HG03196 (cell line): Measurements from ENCODE around the gene CPE.
"Not testable (repeated sequence)": the region's sequence is repeated elsewhere in the genome, so short reads cannot be mapped to it uniquely, and the experiment has no call there.

Source experiments
- ATAC-seq: cut with Tn5 transposase; IDR thresholded peaks from one replicate; pipeline ENCODE4 v1.9.1; 2021; ENCODE audit not compliant: unreplicated experiment

CPE gene

DNA sequence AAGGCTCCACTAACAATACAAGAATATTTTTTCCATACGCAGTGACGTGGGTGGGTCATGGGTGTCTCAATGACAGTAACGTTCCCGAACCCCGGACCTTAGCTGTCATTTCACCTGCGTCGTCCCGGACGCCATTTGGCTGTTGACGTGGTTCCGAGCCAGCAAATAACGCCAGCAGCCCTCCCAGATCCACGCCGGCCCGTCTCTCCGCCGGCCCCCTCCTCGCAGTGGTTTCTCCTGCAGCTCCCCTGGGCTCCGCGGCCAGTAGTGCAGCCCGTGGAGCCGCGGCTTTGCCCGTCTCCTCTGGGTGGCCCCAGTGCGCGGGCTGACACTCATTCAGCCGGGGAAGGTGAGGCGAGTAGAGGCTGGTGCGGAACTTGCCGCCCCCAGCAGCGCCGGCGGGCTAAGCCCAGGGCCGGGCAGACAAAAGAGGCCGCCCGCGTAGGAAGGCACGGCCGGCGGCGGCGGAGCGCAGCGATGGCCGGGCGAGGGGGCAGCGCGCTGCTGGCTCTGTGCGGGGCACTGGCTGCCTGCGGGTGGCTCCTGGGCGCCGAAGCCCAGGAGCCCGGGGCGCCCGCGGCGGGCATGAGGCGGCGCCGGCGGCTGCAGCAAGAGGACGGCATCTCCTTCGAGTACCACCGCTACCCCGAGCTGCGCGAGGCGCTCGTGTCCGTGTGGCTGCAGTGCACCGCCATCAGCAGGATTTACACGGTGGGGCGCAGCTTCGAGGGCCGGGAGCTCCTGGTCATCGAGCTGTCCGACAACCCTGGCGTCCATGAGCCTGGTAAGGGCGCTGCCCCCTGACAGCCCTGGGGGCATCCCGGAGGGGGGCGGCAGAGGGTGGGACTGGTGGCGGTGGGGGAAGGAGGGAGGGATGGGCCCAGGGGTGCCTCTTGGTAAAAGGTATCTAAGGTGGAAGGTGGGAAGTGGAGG, at the start of gene CPE:
Gene CPE, plus strand, starts transcription at position 264 of the 933 bp plus-strand sequence. Its CDS starts 214 bp downstream, at position 478.
- peak; percentile 94 for ATAC-seq

DNA sequence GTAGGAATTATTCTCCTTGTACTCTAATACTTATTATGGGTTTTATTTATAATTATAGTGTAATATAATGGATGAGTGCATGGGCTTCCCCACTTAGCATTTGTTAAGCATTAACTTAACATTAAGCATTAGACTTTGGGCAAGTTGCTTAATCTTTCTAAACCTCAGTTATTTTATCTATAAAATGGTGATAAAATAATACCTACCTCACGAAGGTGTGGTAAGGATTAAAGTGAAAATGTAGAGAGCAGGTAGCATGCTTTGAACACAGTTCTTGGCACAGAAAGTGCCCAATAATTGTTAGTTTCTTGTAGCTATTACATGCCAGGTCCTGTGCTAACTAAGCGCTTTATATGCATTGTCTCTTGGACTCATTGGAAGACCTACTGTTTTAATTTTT, 48.7 kb upstream of the CPE start:
- ATAC-seq, result no peak

DNA sequence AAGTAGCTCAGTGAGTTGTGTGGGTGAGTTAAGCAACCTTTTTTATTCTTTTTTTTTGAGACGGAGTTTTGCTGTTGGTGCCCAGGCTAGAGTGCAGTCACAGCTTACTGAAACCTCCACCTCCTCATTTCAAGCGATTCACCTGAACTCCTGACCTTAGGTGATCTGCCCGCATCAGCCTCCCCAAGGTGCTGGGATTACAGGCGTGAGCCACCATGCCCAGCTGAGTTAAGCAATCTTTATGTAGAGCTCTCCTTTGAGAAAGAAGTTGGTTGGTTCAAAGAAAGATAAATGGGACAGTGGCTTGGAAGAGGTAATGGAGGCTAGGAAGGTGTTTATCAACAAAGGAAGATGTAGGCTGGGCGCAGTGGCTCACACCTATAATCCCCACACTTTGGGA, 48.1 kb upstream of the CPE start:
- ATAC-seq, result no peak

DNA sequence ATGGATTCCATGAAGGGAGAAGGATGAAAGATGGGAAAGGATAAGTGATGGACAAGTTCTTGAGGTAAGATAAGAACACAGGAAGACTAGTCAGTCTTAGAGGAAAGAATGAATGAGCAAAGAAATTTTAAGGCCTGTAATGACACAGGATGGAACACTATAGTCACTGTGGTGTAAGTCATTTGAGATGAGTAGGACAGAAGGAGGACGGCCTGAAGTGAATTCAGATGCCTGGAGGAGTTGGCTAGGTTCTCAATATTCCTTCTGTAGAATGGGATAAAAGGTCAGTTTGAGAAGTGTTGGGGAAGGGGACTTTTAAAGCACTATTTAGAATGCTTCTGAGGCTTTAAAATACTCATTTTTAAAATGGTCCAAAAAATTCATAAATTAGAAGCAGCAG, 47.4 kb upstream of the CPE start:
- no peak for ATAC-seq

DNA sequence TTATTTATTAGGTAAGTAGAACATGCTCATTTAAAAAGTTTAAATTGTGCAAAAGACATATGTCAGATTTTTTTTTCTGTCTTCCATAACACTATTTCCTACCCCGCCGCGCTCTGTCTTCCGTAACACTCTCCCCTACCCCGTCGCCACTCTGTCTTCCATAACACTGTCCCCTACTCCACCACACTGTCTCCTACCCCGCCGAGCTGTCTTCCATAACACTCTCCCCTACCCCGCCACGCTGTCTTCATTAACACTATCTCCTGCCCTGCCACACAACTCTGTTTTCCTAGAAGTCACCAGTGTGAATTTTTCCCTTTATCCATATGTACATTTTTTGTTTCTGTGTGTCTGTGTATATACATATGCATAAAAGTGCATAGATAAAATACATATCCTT, 47.0 kb upstream of the CPE start:
- ATAC-seq, result no peak

DNA sequence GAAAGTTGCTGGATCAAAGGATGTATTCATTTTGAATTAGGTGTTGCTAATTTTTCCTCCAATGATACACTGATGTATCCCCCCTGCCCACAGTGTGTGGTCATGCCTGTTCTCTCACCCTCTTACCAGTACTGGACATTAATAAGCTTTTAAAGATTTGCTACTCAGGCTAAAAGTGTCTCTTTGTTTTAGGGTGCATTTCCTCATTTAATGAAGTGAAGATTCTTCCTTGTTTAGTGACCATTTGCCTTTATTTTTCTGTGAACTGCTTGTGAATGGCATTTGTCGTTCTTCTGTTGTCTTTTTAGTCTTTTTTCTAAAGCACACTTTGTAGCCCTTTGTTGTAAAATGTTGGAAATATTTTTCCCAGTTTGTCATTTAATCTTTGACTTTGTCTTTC, 46.3 kb upstream of the CPE start:
- ATAC-seq, result no peak

DNA sequence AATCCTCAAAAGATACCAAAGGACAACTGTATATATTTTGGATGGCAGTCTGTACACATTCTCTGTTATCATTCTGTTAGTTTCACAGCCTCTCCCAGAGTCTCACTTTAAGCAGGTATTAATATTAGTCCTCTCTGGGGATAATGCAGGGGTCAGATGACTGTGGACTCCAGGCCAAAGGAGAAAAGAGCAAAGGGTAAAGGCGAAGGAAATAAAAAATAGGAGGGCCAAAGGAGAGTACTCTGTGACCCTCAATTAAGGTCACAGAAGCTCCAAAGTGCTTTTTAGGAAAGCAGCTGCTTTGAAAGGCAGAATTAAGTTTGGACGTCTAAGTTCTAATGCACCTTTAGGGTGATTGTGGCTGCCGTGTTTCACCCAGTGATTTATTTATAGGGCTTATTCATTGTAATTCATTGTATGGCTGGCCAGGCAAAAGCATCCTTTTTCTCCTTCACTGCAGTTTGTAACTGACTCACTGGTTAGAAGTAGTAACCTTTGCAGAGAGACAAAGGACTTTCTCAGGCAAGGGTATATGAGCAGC, 43.6 kb upstream of the CPE start:
- no peak for ATAC-seq

DNA sequence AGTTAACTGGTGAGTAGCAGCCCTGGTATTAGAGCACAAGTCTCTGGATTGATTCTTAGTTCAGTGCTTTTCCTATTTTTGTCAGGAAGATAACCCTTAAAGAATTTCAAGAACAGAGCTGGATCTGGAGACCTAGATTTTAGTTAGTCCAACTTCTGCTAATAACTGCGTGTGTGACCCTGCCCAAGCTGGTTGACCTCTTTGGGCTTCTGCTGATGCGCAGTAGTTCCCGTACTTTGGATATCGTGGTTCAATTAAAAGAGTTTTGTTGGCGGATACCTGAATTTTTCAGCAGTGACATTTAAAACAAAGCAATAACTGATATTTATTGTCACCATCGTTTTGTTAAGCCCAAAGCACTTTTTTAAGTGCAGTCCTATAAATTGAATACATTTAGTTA, 42.1 kb upstream of the CPE start:
- ATAC-seq, result no peak

DNA sequence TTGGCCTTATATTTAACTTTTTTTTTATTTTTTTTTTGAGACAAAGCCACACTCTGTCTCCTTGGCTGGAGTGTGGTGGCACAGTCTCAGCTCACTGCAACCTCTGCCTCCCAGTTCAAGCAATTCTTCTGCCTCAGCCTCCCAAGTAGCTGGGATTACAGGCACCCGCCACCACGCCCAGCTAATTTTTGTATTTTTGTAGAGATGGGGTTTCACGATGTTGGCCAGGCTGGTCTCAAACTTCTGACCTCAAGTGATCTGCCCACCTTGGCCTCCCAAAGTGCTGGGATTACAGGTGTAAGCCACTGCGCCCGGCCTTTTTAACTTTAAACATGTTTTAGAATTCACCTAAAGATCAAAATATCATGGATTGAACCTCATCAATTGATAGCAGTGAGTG, 36.5 kb upstream of the CPE start:
- ATAC-seq, result not testable (repeated sequence)

DNA sequence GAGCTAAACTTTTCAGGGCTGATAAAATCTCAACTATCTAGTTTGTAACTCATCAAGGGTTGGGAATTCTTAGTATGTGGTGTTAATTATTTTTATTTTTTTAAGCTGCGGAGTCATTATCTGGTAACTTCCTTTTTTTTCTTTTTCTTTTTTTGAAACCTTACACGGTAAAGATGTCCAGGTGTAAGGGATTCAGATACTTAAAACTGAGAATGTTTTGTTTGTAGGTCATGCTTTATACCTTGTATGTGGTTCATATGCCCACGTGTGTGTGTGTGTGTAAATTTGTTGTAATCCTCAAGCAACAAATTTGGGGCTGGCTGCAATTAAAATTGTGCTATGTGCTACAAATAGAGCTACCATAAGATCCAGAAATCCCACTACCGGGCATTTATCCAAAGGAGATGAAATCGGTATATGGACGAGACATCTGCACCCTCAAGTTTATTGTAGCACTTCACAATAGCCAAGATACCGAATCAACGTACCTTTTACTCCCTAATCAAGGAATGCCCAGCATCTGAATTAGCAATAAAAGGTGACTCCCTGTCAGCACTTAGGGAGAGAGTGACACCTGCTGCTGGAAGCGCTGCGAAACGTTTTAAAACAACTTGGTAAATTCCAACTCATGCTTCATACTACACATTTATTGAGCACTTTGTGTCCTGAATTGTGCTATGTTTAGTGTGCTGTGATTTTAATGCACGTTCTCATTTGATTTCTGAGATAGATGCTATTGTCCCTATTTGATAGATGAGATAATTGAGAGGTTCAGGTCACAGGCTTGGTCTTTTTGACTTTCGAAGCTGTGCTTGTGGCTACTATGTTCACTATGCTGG, 35.2 kb upstream of the CPE start:
- no peak for ATAC-seq

DNA sequence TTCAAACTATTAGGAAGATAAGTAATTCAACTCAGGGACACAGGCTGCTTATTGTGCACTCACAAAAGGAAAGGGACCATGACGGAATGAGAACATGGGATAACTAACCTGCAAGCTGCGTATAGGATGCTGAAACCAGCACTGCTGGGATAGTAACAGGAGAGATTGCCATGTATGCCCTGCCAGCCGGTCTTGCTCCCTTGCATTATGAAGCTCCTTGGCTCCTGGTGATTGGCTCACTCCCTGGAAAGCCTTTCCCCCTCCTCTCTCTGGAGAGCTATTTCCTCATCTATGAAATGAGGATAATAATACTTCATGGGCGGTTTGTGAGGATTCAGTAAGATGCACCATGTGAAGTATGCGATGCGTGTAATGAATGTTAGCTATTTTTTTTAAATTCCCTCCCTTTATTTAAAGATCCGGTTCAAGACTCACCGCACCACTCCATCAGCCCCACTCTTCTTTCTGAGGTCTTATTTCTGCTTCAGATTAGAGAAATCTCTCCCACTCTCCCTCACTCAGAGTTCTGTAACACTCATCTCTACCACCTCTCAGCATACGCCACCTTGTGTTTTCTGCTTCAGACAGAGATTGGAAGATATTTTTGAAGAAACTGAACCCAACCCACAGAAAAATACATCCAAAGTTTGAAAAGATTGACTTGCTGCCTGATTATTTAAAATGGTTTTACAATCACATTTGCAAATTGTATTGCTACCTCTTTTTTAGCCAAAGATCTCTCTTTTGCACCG, 33.0 kb upstream of the CPE start:
- ATAC-seq, result no peak

DNA sequence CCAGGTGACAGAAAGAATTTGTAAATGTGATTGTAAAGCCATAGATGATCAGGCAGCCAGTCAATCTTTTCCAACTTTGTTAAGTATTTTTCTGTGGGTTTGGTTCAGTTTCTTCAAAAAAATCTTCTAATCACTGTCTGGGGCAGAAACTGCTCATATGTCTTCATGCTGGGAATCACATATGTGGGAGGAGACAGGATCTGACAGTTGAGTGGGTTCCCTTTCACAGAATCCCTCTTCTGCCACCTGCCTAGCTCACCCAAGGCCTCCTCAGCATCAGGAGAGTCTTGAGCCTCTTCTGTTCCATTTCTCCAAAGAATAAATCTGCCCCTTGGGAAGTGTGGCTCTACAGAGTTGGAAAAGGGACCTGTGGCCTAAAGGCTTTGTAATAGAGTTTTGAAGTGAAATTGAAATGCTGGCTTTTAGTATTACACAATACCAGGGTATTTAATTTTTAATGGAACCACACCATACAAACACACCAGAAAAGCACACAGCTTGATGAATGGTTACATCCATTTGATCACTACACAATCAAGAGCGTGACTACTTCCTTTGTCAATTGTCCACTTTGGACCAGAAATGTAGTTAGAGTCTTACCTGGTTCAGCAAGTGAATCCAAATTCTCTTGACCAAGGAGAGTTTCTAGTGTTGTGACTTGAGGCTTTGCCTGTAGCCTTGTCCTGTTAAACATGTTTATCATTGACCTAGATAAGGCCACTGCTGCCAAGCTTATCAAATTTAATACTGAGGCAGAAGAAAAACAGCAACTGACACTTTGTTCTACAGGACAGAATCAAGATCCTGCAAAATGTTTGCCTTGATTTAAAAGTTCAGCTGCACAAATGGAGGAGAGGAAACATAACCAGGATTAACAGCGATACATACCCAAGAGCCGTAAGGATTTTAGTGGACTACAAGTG, 30.9 kb upstream of the CPE start:
- ATAC-seq, result no peak

DNA sequence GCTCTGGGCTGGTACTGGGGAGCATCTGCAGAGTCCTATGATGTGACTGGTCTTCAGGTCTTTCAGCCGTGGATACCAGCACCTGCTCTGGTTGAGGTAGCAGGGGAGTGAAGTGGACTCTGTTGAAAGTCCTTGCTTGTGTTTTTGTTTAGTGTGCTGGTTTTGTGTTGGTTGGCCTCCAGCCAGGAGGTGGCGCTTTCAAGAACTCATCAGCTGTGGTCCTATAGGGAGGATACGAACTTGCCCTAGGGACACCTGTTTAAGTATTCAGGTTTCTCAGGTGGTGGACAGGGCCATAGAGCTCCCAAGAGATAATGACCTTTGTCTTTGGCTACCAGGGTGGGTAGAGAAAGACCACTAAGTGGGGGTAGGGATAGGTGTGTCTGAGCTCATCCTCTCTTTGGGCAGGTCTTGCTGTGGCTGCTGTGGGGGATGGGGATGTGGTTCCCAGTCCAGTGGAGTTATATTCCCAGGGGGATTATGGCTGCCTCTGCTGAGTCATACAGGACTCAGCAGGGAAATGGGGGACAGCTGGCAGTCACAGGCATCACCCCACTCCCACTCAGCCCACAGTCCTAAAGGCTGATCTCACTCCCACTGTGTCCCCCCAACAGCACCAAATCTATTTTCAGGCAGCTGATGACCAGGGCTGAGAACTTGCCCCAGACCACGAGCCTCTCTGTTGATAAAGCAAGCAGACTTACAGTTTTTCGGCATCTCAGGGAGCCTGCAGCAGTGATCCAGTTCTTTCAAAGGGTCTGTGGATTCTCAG, 27.3 kb upstream of the CPE start:
- no peak for ATAC-seq

DNA sequence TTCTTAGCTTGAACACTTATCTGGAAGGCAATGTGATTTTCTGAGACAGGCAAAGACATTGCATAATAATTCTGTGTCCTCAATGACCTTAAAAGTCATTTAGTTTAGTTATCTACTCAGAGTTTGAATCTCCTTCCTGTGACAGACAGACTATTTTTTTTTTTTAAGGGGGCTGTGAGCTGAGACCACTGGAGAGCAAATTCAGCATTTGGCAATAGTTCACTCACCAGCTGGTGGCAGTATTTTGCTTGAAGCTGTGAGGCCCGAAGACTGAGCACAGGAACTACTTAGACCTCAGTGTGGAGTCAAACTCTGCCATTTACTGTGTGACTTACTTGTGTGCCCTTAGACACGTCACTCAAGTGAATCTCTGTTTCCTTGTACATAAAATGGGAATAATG, 22.9 kb upstream of the CPE start:
- ATAC-seq, result no peak

DNA sequence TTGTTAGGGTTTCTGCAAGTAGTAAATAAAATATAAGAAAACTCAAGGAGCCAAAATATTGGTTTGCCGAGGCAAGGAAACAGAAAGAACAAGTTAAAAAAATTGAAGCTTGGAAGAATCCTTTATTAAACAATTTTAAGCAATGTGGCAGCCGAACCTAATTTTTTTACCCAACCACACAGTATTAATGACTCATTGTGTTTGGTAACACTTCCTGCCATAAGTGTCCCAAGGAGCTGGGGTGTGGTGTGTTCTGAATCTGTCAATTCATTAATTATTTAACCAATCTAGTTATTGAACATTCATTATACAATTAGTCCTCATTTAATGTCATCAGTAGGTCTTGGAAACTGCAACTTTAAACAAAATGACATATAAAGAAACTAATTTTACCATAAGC, 19.3 kb upstream of the CPE start:
- no peak for ATAC-seq

DNA sequence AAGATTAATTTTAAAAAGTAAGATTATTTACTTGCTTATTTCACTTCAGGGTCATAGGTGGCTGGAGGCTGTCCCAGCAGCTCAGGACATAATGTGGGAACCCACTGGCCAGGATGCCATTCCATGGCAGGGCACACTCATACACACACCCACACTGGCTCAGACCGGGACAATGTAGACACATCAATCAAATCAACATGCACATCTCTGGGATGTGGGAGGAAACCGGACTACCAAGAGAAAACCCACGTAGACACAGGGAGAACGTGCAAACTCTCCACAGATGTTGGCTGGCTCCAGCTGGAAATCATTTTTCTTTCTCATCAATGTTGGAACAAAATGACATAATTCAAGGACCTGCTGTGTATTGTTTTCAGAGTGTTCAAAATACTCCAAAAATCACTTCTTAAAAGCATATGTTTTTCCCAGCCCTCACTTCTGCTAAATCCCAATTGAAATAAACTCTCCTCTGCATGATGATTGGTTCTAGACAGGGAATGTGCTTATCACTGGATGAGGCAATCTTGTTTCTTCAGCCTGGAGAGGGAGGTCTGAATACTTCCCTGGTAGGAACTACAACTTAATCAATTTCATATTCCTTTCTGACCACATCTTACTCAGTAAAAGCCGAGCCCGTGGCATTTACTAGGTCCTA, 18.6 kb upstream of the CPE start:
- no peak for ATAC-seq

DNA sequence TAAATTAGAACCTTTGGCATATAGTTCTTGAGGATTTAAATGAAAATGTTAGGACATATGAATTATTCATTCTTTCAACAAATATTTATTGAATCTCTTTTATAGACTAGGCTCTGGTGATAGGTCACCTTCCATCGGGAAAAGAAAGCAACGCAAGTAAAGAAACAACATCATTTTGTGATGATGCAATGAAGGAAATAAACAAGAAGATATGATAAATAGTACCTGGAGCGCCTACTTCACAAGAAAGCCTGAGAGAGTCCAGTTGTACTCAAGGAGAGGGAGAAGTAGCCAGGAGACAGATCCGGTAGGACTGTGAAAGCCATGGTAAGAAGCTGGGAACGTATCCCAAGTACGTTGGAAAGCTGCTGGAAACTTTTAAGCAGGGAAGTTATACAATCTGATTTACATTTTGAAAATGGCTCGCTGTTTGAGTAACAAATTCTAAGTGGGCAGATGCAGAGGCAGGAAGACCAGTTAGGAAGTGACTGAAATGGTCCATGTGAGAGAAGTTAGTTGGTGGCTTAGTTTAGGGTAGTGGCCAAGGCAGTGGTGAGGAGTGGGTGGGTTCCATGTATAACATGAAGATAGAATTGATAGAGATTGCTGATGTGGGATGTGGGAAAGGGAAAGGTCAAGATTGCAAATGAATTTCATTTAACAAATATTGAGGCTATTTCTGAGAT, 17.7 kb upstream of the CPE start:
- ATAC-seq, result no peak

DNA sequence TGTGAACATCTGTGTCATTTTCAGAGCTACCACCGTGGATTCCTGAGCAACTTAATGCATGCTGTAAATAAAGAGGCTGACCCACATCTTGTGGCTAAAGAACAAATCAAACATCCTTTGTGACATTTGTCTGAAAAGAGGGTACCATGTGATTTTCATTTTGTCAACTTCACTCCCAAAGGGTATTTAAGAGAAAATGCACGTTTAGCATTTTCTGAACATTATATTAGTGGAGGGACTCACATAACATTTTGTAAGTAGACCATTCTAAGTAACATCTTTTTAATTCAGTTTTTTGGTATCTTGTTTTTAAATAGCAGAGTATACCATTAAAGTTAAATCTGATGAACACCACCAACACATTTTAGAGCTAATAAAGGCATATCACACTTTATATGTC, 17.0 kb upstream of the CPE start:
- ATAC-seq, result no peak
